ENCODE results near the gene LIG3.

DNA sequence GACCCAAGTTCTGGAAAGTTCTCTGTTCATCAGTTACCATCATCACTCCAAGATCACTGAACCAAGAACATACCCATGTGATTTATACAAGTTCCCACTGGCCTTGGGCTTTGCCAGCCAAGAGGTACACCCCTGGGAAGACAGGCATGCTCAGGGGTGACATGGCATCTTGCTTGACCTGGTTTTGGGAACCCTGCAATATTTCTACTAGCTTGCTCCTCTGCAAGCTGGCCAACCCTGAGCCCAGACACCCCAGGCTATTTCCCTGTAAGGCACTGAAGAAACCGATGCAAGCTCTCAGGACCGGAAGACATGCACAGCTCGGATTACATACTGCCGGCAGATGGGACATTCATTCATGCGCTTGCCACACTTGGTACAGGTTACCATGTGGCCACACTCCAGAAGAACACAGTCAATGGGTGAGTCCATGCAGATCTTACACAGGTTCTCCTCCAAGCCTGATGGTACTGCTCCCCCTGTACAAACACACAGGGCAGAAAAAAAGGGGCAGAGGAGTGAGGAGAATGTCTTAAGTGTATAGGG, 31.4 kb downstream of the LIG3 start:
- no peak for TF ChIP-seq POLR2AphosphoS5 (IDR thresholded peaks at IDR 0.05; ENCODE audit: low read depth, low read length)
- TF ChIP-seq, protein P1, sequence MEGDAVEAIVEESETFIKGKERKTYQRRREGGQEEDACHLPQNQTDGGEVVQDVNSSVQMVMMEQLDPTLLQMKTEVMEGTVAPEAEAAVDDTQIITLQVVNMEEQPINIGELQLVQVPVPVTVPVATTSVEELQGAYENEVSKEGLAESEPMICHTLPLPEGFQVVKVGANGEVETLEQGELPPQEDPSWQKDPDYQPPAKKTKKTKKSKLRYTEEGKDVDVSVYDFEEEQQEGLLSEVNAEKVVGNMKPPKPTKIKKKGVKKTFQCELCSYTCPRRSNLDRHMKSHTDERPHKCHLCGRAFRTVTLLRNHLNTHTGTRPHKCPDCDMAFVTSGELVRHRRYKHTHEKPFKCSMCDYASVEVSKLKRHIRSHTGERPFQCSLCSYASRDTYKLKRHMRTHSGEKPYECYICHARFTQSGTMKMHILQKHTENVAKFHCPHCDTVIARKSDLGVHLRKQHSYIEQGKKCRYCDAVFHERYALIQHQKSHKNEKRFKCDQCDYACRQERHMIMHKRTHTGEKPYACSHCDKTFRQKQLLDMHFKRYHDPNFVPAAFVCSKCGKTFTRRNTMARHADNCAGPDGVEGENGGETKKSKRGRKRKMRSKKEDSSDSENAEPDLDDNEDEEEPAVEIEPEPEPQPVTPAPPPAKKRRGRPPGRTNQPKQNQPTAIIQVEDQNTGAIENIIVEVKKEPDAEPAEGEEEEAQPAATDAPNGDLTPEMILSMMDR (IDR thresholded peaks at IDR 0.05), result no peak
- TF ChIP-seq, protein P2, sequence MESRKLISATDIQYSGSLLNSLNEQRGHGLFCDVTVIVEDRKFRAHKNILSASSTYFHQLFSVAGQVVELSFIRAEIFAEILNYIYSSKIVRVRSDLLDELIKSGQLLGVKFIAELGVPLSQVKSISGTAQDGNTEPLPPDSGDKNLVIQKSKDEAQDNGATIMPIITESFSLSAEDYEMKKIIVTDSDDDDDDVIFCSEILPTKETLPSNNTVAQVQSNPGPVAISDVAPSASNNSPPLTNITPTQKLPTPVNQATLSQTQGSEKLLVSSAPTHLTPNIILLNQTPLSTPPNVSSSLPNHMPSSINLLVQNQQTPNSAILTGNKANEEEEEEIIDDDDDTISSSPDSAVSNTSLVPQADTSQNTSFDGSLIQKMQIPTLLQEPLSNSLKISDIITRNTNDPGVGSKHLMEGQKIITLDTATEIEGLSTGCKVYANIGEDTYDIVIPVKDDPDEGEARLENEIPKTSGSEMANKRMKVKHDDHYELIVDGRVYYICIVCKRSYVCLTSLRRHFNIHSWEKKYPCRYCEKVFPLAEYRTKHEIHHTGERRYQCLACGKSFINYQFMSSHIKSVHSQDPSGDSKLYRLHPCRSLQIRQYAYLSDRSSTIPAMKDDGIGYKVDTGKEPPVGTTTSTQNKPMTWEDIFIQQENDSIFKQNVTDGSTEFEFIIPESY (IDR thresholded peaks at IDR 0.05; ENCODE audit: borderline replicate concordance, low read depth), result no peak

Data from SK-N-SH (cell line).